ENCODE results near the gene UBN1. TPM values are rescaled to one million over a fixed set of nuclear protein-coding genes. Genes with fewer than 3 reads are reported as not detected.
A peak's percentile ranks its signal among the peaks of the same experiment; 100 is the strongest.

UBN1 gene
- total RNA-seq, 1 donor from 2014 or later, result 19.7 TPM

- no peak for DNase-seq
These were observed 22.1 kb upstream of the UBN1 start for GRCh38 chr16:4825196-4825595.

- no peak for DNase-seq
These were observed 20.8 kb upstream of the UBN1 start for GRCh38 chr16:4826526-4826925.

- no peak for DNase-seq
These were observed 20.3 kb upstream of the UBN1 start for GRCh38 chr16:4826980-4827379.

GRCh38 chr16:4828567-4829321 lies 18.5 kb upstream of the UBN1 start:
- no peak for DNase-seq

- no peak for DNase-seq
These were observed 16.9 kb upstream of the UBN1 start for GRCh38 chr16:4830408-4830807.

GRCh38 chr16:4831616-4832015 lies 15.7 kb upstream of the UBN1 start:
- DNase-seq, result no peak

- no peak for DNase-seq
These were observed 14.5 kb upstream of the UBN1 start for GRCh38 chr16:4832698-4833343.

GRCh38 chr16:4833584-4833983 lies 13.7 kb upstream of the UBN1 start:
- DNase-seq, result no peak

GRCh38 chr16:4836727-4837126 lies 10.6 kb upstream of the UBN1 start:
- no peak for DNase-seq

- DNase-seq, result no peak
These were observed 9.4 kb upstream of the UBN1 start for GRCh38 chr16:4837733-4838501.

- no peak for DNase-seq
These were observed 7.3 kb upstream of the UBN1 start for GRCh38 chr16:4839942-4840341.

- DNase-seq, result no peak
These were observed 6.3 kb upstream of the UBN1 start for GRCh38 chr16:4840984-4841383.

GRCh38 chr16:4846503-4846900 lies 779 bp upstream of the UBN1 start:
- DNase-seq, result peak; percentile 50

GRCh38 chr16:4847774-4848587 lies 700 bp downstream of the UBN1 start:
- peak; percentile 56 for DNase-seq

GRCh38 chr16:4850211-4850610 lies 2.9 kb downstream of the UBN1 start:
- no peak for DNase-seq

GRCh38 chr16:4852221-4852872 lies 5.1 kb downstream of the UBN1 start:
- DNase-seq, result no peak

GRCh38 chr16:4855371-4855770 lies 8.1 kb downstream of the UBN1 start:
- no peak for DNase-seq

GRCh38 chr16:4855804-4856203 lies 8.5 kb downstream of the UBN1 start:
- no peak for DNase-seq

GRCh38 chr16:4859190-4859899 lies 12.1 kb downstream of the UBN1 start:
- DNase-seq, result no peak

- DNase-seq, result no peak
These were observed 12.6 kb downstream of the UBN1 start for GRCh38 chr16:4859900-4860255.

GRCh38 chr16:4860727-4861342 lies 13.6 kb downstream of the UBN1 start:
- DNase-seq, result no peak
